22Rv1 (cell line): Measurements from ENCODE around the gene CYP1B1.

Experiments
- ZFX ChIP-seq: fragments of 450-650 bp; IDR thresholded peaks from 2 replicates; pipeline ENCODE4 v1.6.1; 2017; ENCODE audit warnings: antibody characterized with exemption, borderline replicate concordance
- TF ChIP-seq, protein P1 (sequence below): fragments of 450-650 bp; IDR thresholded peaks from 2 replicates; pipeline ENCODE4 v1.5.1; 2017; ENCODE audit warnings: mild to moderate bottlenecking

DNA sequence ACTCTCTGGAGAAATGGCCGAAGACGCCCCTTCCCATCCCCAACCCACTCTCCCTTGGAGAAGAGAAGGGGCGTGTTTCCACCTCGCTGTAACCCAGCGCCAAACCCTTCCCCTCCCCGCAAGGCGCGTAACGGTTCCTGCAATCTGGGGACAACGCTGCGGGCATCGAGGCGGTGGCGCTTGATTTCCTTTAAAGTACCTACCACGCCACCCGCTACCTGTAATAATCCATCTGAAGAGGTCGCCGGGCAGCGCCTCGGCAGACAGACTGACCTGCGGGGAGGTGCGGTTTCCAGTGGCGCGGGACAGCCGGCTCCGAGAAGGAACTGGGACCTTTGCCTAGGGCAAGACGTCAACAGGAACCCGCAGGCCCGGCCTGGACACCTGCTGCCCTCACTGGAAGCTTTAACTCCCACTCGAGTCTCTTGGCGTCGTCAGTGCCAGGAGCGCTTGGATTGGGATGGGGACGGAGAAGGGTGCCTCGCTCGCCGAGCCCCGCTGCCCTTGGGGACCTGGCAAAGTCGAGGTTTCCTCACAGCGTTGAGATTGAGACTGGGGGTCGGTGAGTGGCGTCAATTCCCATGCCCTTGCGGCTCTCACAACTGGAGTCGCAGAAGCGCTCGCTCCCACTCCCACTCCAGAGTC is at the start of gene CYP1B1:
- TF ChIP-seq, protein P1, sequence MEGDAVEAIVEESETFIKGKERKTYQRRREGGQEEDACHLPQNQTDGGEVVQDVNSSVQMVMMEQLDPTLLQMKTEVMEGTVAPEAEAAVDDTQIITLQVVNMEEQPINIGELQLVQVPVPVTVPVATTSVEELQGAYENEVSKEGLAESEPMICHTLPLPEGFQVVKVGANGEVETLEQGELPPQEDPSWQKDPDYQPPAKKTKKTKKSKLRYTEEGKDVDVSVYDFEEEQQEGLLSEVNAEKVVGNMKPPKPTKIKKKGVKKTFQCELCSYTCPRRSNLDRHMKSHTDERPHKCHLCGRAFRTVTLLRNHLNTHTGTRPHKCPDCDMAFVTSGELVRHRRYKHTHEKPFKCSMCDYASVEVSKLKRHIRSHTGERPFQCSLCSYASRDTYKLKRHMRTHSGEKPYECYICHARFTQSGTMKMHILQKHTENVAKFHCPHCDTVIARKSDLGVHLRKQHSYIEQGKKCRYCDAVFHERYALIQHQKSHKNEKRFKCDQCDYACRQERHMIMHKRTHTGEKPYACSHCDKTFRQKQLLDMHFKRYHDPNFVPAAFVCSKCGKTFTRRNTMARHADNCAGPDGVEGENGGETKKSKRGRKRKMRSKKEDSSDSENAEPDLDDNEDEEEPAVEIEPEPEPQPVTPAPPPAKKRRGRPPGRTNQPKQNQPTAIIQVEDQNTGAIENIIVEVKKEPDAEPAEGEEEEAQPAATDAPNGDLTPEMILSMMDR = no peak
- TF ChIP-seq ZFX = no peak
